Keratinocyte (primary cell): ENCODE data around the gene KCNMA1.
A peak's percentile ranks its signal among the peaks of the same experiment; 100 is the strongest.

Source experiments
- CTCF ChIP-seq, 3 experiments: IDR thresholded peaks in 1 of 3; conservative IDR thresholded peaks in 1 of 3; optimal IDR thresholded peaks in 1 of 3; 2 replicates in 2 of 3; 3 replicates in 1 of 3; pipeline versions ENCODE3 to v1.5.1; 2011; ENCODE audit warnings: low read length in 3 of 3, mild to moderate bottlenecking in 3 of 3, moderate library complexity in 2 of 3, control low read depth in 1 of 3, inconsistent platforms in 1 of 3; ENCODE audit not compliant: insufficient read depth in 2 of 3; ENCODE audit errors: extremely low read depth in 1 of 3
- EZH2 ChIP-seq: IDR thresholded peaks from one replicate; pipeline ENCODE4 v1.6.1; 2012; ENCODE audit warnings: inconsistent platforms, mild to moderate bottlenecking, low read length, moderate library complexity

DNA sequence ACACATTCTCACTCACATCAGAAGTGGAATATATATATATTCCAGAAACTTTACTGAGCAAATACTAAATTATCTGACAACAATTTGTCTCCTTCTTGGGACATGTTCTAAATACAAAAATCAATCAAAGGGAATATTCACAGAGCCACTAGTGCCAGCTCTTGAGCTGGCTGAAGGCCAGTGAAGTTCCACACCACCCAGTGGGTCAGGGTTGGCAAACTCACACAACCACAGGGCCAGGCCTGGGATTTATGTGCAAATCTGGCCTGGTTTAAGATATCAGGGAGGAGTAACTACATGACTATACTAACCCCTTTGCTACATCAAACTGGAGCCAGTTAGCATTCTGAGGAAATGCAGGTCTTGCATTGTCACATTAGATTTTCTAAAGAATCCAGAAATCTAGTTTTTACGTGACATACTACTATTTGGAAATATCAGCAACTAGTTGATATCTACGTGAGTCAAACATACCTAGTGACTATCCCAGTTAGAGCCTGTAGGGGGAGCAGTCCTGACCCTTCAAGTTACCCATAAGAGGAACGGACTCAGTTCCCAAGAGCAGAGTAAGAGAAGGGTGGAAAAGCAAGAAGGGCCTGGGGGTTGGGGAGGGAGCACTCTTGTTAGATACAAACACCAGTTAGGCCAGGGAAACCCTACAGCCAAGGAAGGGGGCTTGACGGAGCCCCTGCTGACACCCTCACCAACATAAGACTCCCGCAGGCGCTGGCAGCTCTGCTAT is 600.4 kb downstream of the KCNMA1 start:
- TF ChIP-seq CTCF (optimal IDR thresholded peaks at IDR 0.05 in 1 of 3, IDR thresholded peaks at IDR 0.05 in 1 of 3, conservative IDR thresholded peaks at IDR 0.05 in 1 of 3; ENCODE audit: extremely low read depth in 1 of 3, insufficient read depth in 2 of 3, low read length in 3 of 3) (peak; percentile 34 to 59 (median 40)), EZH2 (no peak)
